HG03139 (cell line): Measurements from ENCODE around the gene ABHD17A.

Source experiments
- ATAC-seq: cut with Tn5 transposase; IDR thresholded peaks from one replicate; pipeline ENCODE4 v1.9.1; 2021; ENCODE audit not compliant: unreplicated experiment

Gene ABHD17A

DNA sequence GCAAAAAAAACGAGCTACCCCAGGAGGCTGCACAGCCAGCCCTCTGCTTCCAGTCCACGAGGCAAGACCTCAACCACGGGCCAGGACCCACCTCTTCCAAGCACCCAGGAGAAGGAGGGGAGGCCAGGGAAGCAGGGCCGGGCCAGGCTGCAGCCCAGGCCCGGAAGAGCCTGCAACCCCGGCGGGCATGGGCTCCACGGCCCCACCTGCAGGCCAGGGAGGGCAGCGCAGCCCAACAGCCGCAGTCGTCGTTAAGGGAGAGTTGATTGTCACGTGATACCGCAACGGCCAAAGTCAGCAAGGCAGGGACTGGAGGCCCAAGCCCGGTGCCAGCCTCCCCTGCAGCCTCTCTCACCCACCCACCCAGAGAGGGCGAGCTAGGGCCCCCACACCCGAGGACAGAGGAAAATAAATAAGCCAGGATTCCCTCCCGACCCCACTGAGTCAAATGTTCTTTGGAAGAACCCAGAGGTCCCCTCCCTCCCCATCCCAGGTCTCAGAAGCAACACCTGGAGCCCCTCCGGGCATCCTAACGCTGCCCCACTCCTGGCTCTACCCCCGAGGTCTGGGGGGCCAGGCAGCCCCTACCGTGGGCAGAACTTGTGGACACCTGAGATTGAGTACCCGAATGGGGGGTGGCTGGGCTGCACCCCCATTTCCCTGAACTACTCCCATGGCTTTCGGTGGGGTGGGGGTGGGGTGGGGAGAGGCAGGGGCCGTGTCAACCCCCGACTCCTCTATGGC, 31.8 kb downstream of the ABHD17A start:
- ATAC-seq = no peak

DNA sequence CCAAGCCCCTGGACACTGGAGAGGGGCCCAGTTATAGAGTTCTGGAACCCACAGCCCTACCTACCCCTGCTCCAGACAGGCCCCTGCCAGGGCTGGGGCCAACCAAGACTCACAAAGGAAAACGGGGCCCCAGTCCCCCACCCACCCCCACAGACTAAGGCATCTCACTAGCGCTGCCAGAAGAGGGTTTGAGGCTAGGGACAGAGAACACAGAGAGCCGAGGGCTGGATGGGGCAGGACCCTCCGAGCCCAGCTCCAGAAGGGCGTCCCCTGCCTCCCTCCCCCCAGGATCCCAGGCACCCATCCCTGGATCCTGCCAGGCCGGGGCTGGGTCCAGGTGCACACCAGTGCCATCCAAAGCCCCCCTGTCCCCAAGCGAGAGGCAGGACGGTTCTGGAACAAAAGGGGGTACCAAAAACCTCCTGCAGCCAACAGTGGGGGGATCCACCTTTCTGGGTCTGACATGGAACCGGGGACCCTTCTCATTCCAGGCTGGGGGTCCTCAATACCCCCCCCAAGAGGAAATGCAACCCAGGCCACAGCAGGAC, 32.6 kb downstream of the ABHD17A start:
- no peak for ATAC-seq

DNA sequence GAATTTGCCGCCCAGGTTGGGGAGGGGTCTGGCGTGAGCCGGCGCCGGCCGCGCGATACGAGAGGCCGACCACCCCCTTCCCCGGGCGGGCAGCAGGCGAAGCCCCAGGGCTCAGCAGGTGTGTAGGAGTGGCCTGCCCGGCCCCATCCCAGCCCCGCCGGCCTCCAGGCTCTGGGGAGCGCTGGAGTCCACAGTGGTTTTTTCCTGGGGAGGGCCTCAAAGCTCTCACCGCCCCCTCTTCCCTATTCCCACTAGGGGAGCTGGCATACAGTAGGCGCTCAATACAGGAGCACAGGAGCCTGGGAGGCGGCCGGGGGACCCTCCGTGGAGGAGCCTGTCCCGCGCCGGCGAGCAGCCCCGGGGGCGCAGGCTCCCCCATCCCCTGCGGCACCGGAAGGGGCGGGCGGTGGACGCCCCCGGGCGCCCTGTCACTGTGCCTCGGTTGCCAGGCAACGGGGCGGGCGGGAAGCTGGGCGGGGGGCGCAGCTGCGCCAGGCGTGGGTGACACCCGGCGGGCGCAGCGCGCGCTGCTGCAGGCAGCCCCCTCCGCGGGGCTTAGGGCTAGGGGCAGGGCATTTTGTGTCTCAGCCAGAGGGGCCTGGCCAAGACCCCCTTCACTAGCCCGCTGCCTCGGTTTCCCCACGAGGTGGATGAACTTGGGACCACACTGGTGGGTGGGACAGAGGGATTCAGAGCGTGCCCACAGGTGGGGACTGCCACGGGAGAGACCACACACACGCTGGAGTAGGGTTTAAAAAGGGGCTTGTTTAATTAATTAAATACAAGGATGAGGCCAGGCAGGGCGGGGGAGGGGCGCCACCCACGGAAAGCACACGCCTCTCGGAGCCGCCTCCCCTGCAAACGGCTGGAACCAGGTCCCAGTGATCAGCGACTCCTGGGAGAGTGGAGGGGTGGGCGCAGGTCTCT, 33.4 kb downstream of the ABHD17A start:
- ATAC-seq = no peak

DNA sequence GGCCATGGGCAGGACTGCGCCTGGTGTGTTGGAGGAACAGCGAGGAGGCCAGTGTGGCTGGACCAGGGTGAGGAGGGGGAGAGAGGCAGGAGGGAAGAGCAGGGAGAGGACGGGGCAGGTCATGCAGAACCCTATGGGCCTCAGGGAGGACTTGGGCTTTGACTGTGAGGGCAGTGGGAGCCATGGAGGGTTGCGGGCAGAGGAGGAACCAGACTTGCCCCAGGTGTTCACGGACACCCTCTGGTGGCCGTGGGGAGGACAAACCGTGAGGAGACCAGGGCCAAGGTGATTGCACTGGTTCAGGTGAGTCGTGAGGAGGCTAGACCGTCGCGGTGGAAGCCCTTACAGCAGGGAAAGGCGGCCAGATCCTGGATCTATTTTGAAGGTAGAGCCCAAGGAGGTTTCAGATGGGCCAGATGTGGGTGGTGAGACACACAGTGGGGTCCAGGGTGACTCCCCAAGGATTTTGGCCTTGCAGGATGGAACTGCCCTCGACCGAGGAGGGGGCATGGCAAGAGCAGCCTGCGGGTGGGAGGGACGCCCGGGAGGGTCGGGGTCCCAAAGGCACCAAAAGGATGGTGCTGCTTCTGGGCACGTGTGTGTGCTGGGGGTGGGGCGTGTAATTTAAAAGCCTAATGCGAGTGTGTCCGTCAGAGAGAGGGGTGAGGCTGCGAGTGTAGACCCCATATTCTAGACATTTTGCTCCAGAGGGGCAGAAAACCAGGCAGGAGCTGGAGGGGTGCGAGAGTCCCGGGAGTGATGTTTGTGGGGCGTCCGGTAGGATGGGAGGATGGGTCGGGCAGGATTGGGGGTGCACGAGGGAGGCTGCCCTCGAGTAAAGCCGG, 34.3 kb downstream of the ABHD17A start:
- no peak for ATAC-seq

DNA sequence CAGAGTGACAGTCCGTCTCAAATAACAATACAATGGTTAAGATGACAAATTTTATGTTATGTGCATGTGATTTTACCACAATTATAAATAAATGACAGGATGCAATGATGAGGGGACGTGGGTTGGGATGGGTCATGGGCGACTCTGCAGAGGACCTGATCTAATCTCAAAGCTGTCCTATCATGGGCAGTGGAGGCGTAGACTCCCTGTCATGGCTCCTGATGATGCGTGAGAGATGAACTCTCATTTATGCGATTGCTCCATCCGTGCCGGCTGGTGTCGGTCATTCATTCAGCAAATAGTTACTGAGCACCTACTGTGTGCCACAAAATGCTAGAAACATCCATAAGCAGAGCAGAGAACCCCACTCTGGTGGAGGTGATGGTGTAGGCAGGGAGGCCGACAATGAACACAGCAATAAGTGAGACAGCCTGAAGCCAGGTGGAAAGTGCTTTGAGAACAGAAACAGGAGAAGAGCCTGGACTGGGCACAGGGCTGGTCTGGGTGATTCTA, 35.4 kb downstream of the ABHD17A start:
- ATAC-seq = no peak

DNA sequence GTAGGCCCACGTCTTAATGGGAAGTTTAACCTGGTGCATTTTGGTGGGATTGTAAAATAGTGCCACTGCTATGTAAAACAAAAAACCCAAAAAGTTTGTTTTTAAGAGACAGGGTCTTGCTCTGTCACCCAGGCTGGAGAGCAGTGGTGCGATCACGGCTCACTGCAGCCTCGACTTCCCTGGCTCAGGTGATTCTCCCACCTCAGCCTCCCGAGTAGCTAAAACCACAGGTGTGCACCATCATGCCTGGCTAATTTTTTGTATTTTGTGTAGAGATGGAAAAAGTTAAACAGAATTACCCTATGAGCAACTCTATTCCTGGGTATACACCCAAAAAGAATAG, 36.2 kb downstream of the ABHD17A start:
- ATAC-seq = no peak

DNA sequence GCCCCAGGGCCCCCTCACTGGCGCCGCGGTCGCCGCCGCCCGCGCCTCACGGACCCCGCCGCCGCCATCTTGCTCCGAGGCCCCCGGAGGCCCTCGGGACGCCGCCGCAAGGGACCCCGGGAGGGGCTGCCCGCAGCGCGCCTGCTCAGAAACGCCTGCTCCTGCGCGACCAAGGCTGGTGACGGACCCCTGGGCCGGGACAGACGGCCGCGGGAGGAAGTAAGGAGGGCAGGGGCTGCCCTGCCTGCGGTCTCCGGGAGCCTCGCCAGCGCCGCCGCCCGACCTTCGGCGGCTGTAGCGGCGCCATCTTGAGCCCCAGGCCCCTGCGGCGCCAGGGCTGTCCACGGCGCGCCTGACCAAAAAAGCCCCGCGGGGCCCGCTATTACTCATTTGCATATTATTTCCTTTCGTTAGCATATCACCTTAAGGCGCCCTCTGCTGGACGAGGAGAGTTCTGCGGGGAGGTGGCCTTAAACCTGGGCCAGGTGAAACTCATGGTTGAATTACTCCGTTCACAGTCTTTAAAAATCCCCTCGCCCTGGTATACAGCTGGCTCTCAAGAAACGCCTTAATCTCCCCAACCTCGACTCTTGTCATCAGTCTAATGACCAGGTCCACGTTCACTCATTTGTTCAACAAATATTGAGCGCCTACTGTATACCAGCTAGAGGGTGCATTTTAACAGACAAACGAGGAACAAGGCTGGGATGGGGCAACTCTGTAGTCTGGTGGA, 36.7 kb downstream of the ABHD17A start, which contains the start of gene REXO1:
REXO1 (minus strand) TSS at position 85 of the 733 bp plus-strand sequence. CDS start 125 bp downstream, outside the sequence.
- ATAC-seq = peak; percentile 52

DNA sequence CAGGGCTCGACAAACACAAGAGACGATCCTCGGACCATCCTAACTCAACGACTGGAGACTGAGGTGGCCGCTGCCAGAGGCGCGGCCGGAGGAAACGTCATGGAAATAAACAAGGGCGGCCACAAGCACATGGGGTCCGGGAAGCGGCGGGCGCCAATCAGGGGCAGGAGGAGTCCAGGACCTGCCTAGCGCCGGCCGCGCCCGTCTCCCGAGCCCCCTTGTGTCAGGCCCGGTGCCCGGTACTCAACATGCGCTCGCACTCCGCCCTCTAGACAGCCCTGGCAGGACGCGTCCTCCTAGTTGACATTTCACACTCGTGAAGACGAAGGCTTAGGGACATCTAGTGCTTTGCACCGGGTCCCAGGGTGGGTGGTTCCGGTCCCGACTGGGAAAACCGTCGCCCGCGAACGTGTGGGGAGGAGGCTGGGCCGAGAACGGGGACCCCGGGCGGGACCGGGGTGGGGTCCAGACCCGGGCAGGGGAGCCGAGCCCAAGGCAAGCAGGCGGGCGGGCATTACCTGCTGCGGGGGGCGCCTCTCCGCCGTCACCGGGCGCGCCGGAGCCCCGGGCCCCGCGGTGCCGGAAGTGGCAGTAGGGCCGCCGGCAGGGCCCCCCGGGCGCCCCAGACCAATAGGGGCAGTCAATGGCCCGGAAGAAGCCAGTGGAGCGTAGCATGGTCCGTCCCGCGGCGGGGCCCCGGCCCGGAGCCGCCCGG, 37.5 kb downstream of the ABHD17A start:
- ATAC-seq = peak; percentile 13

DNA sequence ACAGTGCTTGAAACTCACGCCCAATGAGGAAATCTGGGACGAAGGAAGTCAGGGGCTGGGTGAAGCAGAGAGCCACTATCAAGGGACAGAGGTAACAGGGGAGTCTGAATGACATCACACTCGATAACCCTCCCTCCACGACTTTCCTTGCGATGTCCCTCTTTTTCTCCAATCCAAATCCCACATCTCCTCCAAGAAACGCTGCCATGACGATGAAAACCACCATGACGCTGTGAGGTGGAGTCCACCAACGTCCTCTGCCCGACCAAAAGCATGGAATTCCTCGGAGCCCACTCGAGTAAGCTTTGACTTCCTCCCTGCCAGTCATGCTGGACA, 38.0 kb downstream of the ABHD17A start:
- no peak for ATAC-seq

DNA sequence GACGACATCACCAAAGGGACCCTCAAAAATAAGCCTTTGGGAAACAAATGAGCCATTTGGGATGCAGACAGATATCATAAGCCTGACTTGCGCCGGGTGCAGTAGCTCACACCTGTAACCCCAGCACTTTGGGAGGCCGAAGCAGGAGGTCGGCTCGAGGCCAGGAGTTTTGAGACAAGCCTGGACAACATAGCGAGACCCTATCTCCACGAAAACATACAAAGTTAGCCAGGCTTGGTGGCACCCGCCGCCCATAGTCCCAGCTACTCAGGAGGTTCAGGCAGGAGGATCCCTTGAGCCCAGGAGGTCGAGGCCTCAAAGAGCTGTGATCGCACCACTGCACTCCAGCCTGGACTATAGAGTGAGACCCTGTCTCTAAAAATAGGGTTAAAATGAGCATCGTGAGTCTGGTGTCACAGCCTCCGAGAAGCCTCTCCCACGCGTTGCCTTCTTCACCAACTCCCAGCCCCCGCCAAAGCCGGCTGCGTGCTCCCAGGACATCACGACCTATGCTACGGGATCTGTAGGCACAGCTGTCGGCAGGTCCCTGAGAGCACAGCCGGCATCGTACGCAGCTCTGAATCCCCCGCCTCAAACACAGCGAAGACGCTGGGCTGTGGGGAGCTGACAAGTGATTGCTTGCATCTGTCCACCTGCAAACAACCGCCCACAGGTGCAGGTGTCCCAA, 38.6 kb downstream of the ABHD17A start:
- ATAC-seq = no peak

DNA sequence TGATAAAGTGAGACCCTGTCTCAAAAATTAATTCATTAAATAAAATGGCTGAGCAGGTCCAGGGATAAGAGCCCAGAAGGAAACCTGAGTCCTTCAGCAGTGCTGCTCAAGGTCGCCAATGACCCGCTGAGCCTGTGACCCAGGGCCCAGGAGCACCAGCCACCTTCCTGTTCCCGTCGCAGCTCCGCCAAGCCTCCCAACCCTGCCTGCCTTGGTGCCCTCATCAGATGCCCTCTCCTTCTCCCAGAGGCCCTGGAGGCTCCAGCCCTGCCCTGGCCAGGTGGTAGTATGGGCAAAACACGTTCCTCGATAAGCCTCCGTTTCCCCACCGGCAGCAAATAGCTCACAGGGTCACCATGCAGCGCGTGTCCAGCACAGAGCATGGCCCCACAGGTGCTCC, 39.7 kb downstream of the ABHD17A start:
- no peak for ATAC-seq

DNA sequence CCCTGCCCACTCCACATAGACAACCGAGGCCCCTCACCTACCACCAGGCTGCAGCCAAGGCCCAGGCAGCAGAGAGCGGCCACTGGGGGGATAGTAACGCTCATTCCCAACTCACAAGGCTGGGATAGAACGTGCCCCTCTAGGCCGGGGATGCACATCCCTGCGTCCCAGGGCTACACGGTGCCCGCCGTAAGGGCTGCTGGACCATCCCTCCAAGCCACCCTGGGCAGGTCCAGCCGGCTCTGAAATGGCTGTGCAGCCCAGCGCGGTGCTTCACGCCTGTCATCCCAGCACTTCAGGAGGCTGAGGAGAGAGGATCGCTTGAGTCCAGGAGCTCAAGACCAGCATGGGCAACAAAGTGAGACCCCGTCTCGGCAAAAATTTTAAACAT, 40.2 kb downstream of the ABHD17A start:
- no peak for ATAC-seq

DNA sequence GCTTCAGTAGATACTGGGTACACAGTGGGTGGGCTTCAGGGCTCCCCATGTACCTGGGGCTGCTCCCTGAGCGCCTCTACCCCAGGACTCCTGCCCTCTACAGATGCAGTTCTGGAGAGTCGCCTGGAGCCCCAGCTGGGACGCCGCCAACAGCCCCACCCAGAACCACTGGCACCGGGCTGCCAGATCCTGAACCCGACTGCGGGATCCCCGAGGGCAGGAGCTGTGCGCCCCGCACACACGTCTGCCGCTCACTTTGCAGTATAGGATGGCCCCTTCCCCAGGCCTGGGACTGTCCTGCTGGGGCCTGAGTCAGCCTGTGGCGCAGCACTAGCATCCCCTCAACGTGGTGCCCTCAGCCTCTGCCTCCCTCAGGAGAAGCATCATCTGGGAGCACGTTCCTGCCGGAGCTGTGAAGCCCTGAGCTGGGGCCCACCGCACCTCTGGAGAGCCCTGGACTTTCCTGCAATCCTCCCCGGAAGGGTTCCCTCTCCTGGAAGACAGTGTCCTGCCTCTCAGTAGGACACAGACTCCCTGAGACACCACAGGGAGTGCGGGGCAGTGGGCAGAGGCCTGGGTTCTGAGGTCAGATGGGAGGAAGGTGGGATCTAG, 40.7 kb downstream of the ABHD17A start:
- no peak for ATAC-seq

DNA sequence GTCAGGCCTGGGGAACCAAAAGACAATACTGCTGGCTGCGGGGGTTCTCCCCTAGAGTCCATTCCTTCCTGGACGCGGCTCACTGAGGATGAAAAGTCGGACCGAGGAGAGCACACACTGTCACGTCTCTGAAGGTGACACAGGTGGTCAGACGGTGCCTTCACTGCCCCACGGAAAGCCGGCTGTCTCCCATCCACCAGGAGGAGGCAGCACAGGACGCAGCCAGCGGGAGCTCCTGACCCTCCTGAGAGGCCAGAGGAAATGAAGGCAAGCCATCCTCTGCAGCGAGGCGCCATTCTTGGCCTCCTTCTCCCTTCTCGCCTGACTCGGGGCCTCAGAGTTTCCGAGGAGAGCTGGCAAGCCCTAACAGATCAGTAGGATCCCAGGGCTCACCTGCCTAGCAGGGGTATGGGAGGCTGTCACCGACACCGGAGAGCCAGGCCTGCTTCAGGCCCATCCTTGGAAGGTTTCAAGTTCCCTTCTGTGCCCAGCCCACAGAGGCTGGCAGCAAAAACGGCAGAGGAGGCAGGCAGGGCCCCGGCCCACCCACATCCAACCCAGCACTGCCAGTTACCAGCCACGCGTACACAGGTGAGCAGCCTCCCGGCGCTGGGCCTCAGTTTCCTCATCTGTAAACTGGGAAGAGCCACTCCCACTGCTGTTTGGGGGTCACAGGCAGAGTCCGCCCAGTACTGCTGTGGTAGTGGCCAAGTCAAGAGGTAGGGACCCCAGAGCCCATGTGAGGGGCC, 41.5 kb downstream of the ABHD17A start:
- ATAC-seq = no peak

DNA sequence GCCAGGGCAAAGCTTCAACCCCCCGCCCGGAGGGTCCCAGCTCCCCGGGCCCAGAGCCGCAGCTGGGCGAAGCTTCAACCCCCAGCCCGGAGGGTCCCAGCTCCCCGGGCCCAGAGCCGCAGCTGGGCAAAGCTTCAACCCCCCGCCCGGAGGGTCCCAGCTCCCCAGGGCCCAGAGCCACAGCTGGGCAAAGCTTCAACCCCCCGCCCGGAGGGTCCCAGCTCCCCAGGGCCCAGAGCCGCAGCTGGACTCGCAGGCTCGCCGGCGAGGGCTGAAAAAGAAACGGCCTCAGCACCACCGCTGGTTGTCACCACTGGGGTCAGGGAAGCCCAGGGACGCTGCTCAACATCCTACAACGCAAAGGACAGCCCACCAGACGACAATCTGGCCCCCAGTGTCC, 42.2 kb downstream of the ABHD17A start:
- no peak for ATAC-seq

DNA sequence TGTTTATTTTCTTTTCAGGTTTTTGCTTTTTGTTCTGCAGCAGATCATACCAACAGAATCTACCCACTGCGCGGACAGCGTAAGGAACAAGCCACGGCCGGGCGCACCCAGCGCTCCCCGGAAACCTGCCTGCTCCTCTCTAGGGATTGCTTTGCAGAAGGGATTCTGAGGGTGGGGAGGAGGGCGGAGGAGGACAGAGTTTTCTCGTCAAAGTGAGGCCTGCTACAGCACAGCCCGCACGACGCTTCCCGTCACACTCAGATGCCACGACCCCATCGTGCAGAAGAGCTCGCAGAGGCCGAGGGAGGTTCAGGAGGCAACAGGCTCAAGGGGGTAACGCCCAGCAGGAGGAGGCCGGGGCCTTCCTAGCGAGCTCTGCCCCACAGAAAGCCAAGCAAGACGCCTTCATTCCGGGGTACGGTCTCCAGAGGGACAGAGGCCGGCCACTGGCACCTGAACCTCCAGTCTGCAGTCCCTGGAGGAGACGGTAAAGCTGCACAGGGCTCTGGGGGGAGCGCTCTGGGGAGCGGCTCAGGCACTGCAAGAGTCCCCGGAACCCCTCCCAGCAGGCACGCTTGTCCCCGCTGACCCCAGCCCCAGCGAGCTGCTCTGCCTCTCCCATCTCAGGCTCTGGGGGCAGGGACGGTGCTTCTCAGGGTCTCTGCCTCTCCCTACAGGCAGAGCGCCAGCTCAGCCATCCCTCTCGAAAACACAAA, 43.9 kb downstream of the ABHD17A start:
- ATAC-seq = no peak

DNA sequence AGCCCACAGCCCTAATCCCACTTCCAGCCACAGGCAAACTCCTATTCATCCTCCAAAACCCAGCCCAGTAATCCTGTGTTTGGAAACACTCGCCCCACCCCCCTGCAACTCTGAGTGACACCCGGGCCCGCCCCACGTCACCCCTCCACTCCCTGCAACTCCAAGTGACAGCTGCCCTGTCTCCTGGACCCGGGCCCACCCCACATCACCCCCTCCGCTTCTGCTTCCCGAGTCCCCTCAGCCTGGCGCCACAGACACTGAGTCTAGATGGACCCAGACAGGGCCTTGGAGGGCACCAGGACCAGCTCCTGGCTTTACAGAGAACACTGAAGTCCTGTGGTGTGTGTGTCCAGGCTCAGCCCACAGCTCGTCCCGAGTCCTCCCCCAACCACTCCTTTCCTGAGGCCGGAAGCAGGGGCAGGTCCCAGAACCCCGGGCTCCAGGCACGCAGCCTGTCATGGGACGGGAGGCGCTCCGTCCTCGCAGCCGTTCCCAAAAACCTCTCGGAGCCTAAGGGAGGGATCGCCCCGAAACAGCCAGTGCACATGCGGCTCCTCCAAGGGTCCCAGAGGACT, 44.7 kb downstream of the ABHD17A start:
- no peak for ATAC-seq
